ENCODE measurements around the gene SKIC2.

SKIC2 gene

DNA sequence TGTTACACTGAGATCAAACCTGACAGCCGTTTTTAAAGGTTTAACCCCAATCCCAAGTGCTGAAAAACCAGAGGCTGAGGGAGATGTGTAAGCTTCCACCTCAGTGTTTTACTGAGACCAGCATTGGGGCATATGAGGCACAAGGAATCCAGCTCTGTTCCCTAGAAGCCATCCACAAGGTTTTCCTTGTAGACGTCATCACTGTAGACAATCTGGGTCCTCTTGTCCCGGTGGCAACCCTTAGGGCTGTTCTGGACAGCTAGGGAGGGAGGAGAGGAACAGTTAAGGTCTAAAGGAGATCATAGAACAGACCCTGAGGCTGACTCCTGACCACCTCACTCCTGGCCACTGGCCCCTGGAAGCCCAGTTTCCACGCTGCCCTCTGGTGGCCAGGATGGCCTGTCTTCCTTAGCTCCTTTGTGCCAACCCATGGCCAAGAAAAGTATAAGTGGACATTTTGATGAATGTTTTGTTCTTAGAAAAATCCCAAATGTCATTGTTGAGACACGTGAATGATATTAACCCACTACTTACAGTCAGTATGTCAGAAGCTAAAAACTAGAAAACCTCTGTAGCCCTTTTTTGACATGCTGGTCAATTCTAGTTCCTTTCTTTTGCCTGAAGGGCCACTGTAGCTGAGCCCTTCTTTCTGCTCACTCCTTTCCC is 6.7 kb upstream of the SKIC2 start:
- peaks cover 18% of the 10 kb centered on the region; the same call in 1 of the 2 replicates for H3K36me3 ChIP-seq (ENCODE audit: insufficient read depth, low read length)
- no peak overlapping the region for H3K9ac ChIP-seq (ENCODE audit: low read depth, low read length)
- H3K9me3 ChIP-seq (ENCODE audit: control insufficient read depth, insufficient read depth, low read length), result no peaks in the 10 kb centered on the region
- H3K4me1 ChIP-seq (ENCODE audit: insufficient read depth, low read length), result no peaks in the 10 kb centered on the region

DNA sequence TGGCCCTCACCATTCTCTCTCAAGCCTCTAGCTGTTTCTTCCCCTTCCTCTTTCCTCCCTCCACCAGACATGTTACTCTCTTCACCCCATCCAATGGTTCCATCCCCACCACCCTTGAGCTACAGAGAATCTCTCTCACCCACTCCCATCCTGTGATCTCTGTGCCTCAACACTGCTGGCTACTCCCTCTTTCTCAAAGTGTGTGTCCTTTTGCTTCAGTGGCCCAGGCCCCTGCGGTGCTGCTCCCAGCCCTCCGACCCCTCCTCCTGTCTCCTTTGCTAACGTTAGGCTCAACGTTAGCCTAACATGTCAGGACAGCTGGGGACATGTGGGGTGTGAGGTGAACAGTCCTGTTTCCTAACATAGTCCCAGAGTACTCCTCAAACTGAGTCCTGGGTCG is 6.1 kb upstream of the SKIC2 start:
- Histone ChIP-seq H3K9ac (ENCODE audit: low read depth, low read length) (no peak overlapping the region), H3K36me3 (ENCODE audit: insufficient read depth, low read length) (peaks cover 18% of the 10 kb centered on the region; the same call in 1 of the 2 replicates), H3K4me1 (ENCODE audit: insufficient read depth, low read length) (peaks cover under 1% of the 10 kb centered on the region; the same call in 1 of the 2 replicates), H3K9me3 (ENCODE audit: control insufficient read depth, insufficient read depth, low read length) (no peaks in the 10 kb centered on the region)

DNA sequence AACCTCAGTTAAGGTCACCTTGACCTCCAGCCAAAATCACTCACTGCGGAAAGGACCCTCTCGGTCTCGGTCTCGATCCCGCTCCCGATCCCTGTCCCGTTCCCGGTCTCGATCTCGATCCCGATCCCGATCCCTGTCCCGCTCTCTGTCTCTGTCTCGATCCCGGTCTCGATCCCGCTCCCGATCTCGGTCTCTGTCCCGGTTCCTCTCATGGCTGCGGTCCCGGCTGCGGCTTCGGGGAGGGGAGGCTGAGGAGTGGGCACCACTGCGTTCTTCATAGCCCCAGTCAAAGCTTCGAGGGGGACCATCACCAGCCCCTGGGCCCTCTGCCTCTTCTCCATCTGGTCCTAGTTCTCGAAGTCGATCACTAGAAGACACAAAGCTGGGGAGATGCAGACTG is 4.5 kb upstream of the SKIC2 start:
- Histone ChIP-seq H3K4me1 (ENCODE audit: insufficient read depth, low read length) (peaks cover 4% of the 10 kb centered on the region; the same call in 1 of the 2 replicates), H3K9ac (ENCODE audit: low read depth, low read length) (no peak overlapping the region), H3K9me3 (ENCODE audit: control insufficient read depth, insufficient read depth, low read length) (no peaks in the 10 kb centered on the region), H3K36me3 (ENCODE audit: insufficient read depth, low read length) (peaks cover 18% of the 10 kb centered on the region; the same call in 1 of the 2 replicates)

DNA sequence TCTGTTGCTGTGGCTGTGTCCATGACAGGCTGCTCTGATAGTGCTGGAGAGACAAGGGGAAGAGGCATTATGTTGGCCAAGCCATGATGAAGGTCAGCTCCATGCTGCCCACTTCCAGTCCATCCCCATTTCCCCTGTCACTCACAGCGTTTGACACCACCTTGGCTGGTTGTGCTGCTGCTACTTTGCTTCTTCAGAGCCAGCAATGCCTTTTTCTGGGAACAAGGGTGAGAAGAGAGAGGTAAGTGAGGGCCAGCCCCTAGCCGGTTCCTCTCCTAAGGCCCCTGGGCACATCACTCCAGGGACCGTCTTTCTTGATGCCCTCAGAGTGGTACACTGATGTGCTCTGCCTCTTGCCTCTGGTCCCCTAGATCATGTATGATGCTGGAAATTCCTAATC is 2.2 kb upstream of the SKIC2 start:
- no peak overlapping the region for H3K9ac ChIP-seq (ENCODE audit: low read depth, low read length)
- peaks cover 4% of the 10 kb centered on the region; the same call in 1 of the 2 replicates for H3K4me1 ChIP-seq (ENCODE audit: insufficient read depth, low read length)
- peaks cover 18% of the 10 kb centered on the region; the same call in 1 of the 2 replicates for H3K36me3 ChIP-seq (ENCODE audit: insufficient read depth, low read length)
- no peaks in the 10 kb centered on the region for H3K9me3 ChIP-seq (ENCODE audit: control insufficient read depth, insufficient read depth, low read length)

GRCh38 chr6:31958412-31958740 is 599 bp upstream of the SKIC2 start:
- Histone ChIP-seq H3K4me1 (ENCODE audit: insufficient read depth, low read length) (peaks cover 4% of the 10 kb centered on the region; the same call in 1 of the 2 replicates), H3K9ac (ENCODE audit: low read depth, low read length) (peak overlapping the region; percentile 75), H3K9me3 (ENCODE audit: control insufficient read depth, insufficient read depth, low read length) (no peaks in the 10 kb centered on the region), H3K36me3 (ENCODE audit: insufficient read depth, low read length) (peaks cover 15% of the 10 kb centered on the region)

DNA sequence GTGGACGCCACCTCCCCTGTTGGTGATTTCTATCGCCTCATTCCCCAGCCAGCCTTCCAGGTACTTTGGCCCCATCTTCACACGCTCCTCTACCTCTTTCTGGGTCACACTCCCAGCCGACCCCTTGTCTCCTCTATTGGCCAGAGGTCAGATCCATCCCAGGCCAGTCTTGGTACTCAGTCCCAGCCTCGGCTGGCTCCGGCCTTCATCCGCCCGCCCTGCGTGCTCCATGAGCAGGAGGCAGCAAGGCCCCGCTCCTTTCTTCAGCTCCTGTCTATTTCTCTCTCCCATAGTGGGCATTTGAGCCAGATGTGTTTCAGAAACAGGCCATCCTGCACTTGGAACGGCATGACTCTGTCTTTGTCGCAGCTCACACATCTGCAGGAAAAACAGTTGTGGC is 2.6 kb downstream of the SKIC2 start:
- Histone ChIP-seq H3K36me3 (ENCODE audit: insufficient read depth, low read length) (peaks cover 13% of the 10 kb centered on the region), H3K9me3 (ENCODE audit: control insufficient read depth, insufficient read depth, low read length) (no peaks in the 10 kb centered on the region), H3K4me1 (ENCODE audit: insufficient read depth, low read length) (peaks cover 4% of the 10 kb centered on the region; the same call in 1 of the 2 replicates), H3K9ac (ENCODE audit: low read depth, low read length) (no peak overlapping the region)

DNA sequence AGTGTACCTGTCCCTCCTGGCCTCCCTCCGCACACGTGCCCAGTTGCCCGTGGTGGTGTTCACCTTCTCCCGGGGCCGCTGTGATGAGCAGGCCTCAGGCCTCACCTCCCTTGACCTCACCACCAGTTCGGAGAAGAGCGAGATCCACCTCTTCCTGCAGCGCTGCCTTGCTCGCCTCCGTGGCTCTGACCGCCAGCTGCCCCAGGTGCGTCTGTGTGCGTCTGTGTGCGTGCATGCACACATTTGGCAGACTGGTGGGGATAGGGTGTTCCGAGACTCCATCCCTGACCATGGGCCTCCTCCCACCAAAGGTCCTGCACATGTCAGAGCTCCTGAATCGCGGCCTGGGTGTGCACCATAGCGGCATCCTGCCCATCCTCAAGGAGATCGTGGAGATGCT is 4.9 kb downstream of the SKIC2 start:
- Histone ChIP-seq H3K36me3 (ENCODE audit: insufficient read depth, low read length) (peaks cover 8% of the 10 kb centered on the region), H3K4me1 (ENCODE audit: insufficient read depth, low read length) (no peaks in the 10 kb centered on the region)

DNA sequence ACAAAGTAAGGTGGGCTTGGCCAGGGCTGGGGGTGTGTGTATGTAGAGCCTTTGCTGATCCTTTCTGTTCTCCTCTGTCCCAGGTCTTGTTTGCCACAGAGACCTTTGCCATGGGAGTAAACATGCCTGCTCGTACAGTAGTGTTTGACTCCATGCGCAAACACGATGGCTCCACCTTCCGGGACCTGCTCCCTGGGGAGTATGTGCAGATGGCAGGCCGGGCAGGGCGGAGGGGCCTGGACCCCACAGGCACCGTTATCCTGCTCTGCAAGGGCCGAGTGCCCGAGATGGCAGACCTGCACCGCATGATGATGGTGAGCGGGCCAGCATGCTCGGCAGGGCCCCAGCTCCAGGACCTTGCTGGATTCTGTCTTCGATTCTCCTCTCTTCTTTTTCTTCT is 6.7 kb downstream of the SKIC2 start:
- Histone ChIP-seq H3K9ac (ENCODE audit: low read depth, low read length) (no peak overlapping the region), H3K36me3 (ENCODE audit: insufficient read depth, low read length) (peaks cover 15% of the 10 kb centered on the region), H3K4me1 (ENCODE audit: insufficient read depth, low read length) (no peaks in the 10 kb centered on the region), H3K9me3 (ENCODE audit: control insufficient read depth, insufficient read depth, low read length) (no peaks in the 10 kb centered on the region)

More for the DNA sequence above, 4.9 kb downstream of the SKIC2 start:
- Histone ChIP-seq H3K9ac (ENCODE audit: low read depth, low read length) (no peak overlapping the region), H3K9me3 (ENCODE audit: control insufficient read depth, insufficient read depth, low read length) (no peaks in the 10 kb centered on the region)

GRCh38 chr6:31966506-31966905 is 7.5 kb downstream of the SKIC2 start:
- Histone ChIP-seq H3K36me3 (ENCODE audit: insufficient read depth, low read length) (peaks cover 15% of the 10 kb centered on the region), H3K9ac (ENCODE audit: low read depth, low read length) (no peak overlapping the region), H3K9me3 (ENCODE audit: control insufficient read depth, insufficient read depth, low read length) (no peaks in the 10 kb centered on the region), H3K4me1 (ENCODE audit: insufficient read depth, low read length) (no peaks in the 10 kb centered on the region; the same call in 1 of the 2 replicates)

- no peaks in the 10 kb centered on the region for H3K9me3 ChIP-seq (ENCODE audit: control insufficient read depth, insufficient read depth, low read length)
- H3K9ac ChIP-seq (ENCODE audit: low read depth, low read length), result no peak overlapping the region
- peaks cover 15% of the 10 kb centered on the region for H3K36me3 ChIP-seq (ENCODE audit: insufficient read depth, low read length)
- H3K4me1 ChIP-seq (ENCODE audit: insufficient read depth, low read length), result no peaks in the 10 kb centered on the region; the same call in 1 of the 2 replicates
These were observed 8.3 kb downstream of the SKIC2 start for GRCh38 chr6:31966997-31967925.

DNA sequence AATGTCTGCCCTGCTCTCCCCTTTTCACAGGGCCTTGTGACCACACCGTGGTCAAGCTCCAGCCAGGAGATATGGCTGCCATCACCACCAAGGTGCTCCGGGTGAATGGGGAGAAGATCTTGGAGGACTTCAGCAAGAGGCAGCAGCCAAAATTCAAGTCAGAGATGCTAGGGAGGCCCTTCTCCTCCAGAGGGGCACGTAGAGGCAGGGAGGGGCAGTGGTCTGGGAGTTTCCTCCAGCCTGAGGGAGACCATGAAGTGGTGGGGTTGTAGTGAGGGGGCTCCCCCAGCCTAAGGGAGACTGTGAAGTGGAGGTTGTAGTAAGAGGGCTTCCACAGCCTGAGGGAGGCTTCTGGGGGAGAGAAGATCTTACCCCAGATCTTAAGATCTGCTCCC is 8.9 kb downstream of the SKIC2 start:
- Histone ChIP-seq H3K9me3 (ENCODE audit: control insufficient read depth, insufficient read depth, low read length) (no peaks in the 10 kb centered on the region), H3K4me1 (ENCODE audit: insufficient read depth, low read length) (peaks cover under 1% of the 10 kb centered on the region; the same call in 1 of the 2 replicates), H3K36me3 (ENCODE audit: insufficient read depth, low read length) (peaks cover 15% of the 10 kb centered on the region), H3K9ac (ENCODE audit: low read depth, low read length) (no peak overlapping the region)

DNA sequence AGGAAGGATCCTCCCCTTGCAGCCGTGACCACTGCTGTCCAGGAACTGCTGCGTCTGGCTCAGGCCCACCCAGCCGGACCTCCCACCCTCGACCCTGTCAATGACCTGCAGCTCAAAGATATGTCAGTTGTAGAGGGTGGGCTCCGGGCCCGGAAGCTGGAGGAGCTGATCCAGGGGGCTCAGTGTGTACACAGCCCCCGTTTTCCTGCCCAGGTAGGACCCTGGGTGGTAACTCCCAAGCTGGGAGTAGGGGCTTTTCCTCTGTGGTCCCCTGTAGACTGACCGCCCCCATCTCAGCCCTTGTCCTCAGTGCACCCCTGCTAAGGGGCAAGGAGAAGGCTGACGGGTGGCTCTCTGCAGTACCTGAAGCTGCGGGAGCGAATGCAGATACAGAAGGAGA is 9.4 kb downstream of the SKIC2 start:
- Histone ChIP-seq H3K4me1 (ENCODE audit: insufficient read depth, low read length) (peaks cover 4% of the 10 kb centered on the region; the same call in 1 of the 2 replicates), H3K36me3 (ENCODE audit: insufficient read depth, low read length) (peaks cover 15% of the 10 kb centered on the region), H3K9me3 (ENCODE audit: control insufficient read depth, insufficient read depth, low read length) (no peaks in the 10 kb centered on the region), H3K9ac (ENCODE audit: low read depth, low read length) (no peak overlapping the region)

- Histone ChIP-seq H3K36me3 (ENCODE audit: insufficient read depth, low read length) (peaks cover 10% of the 10 kb centered on the region), H3K9ac (ENCODE audit: low read depth, low read length) (no peak overlapping the region), H3K9me3 (ENCODE audit: control insufficient read depth, insufficient read depth, low read length) (no peaks in the 10 kb centered on the region), H3K4me1 (ENCODE audit: insufficient read depth, low read length) (peaks cover 5% of the 10 kb centered on the region; the same call in 1 of the 2 replicates)
These were observed 10.1 kb downstream of the SKIC2 start for GRCh38 chr6:31968791-31969711.

All from ES-I3 (cell line).